IPS-NIHi7 (cell line): ENCODE data around the gene CNTFR.
"Not testable (repeated sequence)": the region's sequence is repeated elsewhere in the genome, so short reads cannot be mapped to it uniquely, and the experiment has no call there.

Source experiments
- DNase-seq: peaks from one replicate; pipeline ENCODE4 v3.0.0; 2012; ENCODE audit warnings: mixed read lengths; ENCODE audit errors: extremely low spot score

CNTFR gene

DNA sequence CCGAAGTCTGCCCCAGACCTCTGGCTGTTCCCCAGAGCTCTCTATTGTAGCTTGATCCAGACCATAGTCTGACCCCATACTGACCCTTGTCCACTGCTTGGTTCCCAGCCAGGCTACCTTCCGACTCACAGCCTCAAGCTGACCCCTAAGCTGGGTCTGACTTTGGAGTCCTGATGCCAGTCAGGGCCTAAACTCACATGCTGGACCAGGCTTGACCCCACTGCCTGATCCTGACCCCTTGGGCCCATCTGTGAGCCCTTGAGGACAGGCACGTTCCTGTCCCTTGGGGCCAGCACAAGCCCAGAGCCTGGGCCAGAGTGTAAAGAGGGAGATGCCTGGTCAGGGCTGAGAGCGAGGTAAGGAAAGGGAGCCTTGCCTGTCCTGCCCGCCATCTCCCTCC lies 34.0 kb downstream of the CNTFR start:
- DNase-seq: no peak

DNA sequence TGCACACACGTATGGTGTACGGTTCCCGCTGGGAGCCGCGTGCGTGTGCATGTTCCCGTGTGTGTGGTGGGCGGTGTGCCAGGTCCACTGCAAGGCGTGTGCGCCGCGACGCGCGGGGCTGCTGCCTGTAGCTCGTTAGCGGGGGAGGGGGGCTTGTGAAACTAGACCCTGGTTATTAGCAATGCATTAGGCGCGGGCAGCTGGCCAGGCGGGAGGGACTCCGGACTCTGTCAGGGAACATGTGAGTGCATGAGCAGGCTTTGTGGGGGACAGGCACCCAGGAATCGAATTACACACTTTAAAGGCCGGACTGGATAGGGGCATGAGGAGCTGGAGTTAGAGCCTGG lies 34.5 kb downstream of the CNTFR start:
- DNase-seq: no peak

DNA sequence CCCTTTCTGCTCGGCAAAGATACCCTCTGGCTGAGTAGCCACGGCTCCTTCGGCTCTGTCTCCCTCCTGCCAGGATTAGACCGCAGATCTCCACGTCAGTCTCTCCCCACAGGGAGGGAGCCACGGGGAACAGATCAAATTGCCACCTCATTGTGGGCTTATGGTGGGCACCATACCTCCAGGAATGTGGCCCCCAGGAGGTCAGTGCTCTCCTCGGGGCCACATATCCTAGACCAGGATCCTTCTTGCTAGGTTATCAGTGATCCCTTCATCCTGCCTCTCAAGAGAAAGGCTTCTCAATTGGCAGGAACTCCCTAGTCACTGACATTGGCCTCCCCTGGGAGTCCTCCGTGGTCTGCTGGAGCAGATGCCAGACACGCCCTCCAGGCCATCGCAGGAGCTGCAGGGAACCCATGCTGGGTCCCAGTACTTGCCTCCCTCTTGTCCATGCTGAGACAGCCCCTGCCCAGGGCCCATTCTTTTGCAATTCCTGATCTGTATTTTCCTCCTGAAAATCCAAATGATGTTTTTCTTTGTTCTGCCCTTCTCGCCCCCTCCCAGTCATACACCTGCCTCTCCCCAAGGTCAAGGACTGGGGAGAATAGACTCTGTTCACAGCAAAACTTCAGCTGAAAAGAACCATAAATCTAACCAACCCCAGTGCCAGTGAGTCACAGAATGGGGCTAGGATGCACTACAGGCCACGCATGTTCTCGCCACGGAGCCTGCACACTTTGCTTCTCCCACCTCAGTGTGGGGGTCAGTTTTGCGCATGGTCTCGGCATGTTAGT lies 35.1 kb downstream of the CNTFR start:
- DNase-seq: no peak

DNA sequence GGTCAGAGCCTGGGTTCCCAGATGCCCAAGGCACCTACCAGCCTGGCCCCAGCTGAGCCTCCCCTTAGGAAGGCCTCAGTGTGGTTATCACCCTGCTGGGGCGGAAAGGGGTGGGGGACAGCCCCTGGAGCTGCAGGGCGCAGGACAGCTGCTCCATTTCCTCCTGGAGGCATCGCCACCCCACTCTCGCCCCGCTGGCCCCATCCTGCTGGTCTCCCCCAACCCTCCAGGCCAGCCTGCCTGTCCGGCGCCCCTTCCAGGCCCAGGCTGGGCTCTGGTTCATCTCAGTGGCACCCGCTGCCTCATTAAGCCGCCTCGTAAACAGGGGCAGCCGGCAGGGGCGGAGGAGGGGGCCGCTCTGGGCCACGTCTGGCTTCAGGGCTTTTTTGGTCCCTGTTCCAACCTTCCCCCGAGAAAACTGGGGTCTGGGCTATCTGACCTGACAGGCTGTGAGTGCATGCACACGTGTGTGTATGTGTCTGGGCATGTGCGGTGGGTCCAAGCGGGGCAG lies 36.0 kb downstream of the CNTFR start:
- DNase-seq: no peak

DNA sequence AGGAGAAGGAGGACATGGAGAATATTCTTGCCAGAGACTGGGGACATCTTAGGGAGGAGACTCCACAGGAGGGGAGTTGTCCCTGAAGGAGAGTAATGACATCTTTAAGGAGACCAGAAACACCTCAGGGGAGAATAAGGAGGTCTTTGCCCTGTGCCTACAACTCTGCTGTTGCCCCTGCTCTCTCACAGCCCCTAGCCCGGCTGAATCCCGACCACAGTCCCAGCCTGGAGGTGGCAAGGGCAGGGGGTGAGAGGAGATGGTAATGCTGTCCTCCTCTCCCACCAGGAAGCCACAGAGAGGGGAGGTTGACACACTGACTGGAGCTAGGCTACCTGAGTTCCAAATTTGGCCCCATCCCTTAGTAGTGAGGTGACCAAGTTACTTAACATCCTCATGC lies 36.5 kb downstream of the CNTFR start:
- DNase-seq: no peak

DNA sequence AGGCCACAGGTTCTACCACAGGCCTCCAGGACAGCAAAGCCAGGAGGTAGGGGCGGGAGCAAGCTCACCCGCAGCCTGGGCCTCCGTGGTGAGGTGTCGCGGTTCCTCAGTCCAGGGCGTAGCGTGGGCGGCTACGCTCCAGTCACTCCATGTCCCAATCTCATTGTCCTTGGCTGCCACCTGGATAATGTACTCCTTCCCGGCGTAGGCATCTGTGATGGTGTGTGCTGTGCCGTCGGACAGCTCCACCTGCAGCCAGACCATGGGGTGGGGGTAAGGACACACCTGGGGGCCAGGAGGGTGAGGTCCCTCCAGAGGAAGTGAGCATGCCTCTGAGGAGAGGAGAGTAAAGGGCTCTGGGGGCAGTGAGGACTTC lies 36.9 kb downstream of the CNTFR start:
- DNase-seq: no peak

DNA sequence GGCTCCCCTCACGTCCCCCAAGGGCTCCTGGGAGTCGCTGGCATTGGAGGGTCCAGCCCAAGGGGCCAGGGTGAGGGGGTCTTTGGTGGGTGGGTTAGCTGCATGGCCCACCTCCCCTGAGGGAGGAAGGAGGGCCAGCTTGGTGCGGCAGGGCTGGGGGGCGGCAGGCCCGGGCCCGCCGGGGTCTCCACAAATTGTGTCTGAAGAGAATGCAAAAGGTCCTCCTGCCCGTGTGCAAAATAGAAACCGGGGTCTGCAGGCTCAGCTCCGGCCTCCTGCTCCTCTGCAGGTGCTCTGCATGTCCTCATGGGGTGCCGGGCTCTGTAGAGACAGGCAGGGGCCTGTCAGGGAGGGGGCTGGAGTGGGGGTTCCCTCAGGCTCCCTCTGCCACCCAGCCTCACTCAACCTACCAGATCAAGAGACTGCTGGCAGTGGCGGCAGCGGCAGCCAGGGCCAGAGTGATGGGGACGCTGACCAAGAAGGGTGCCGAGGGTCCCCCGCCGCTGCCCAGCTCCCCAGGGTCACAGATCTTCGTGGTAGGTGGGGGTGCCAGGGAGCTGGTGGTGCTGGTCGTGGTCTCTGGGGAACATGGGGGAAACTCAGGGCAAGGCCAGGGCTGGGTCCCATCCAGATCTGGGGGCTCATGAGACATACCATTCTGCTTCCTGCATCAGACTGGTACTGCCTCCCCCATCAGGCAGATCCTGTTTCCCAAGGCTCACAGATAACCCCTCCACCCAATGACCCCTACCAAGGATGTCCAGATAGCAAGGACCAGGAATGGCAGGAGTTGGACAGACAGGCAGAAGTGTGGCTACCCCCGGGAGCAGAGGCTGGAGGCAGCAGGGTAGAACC lies 37.5 kb downstream of the CNTFR start:
- DNase-seq: no peak

DNA sequence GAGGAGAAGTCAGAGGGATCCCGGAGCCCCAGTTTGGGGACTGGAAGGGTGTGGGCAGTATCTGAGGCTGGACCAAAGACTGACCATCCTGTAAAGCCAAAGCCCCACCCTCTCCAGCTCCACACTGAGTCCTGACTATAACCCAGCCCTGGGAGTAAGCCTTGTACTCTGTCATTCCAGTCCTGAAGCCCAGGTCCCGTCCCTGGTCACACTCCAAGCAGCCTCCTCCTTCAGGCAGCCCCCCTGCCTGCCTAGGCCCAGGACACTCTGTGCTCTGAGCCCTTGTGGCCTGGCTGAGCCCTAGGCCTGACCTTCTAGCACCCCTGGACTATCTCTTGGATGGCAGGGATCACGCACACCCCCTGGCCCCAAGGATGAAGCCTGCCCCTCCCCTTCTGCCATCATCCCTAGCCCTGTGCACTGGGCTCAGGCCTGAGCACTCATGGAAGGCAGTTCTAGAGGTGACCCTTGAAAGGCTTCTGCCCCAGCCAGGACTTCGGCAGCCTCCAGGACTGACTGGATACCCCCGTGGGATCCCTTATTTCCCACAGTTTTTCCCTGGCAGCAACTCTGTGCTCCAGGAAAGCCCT lies 38.7 kb downstream of the CNTFR start:
- no peak for DNase-seq

DNA sequence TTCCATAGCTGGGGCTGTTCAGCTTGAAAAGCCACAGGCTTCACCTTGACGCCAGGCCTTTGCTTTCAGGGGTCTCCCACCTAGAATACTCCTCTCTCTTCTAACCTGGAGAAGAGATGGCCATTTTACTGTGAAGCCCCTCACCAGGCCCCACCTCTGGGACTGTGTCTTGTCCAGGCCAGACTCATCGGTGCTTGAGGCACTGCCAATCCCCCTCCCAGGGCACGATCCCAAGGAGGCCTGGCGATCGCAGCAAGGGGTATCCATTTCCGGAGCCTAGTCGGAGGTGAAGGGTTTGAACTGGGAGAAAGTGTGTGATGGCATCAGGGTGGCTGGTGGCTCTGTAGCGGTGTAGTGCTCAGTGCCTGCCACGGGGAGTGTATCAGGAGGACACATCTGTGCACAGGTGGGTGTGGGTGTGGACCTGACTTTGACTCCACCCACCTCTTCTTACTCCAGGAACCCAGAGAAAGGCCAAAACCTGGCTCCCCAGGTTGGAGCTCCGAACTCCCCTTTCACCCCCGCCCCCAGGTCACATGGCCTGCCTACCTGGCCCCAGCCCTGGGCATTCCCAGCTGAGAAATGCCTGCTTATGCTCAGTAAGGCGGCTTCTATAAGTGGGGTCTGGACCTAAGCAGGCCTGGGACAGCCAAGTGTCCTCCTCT lies 39.4 kb downstream of the CNTFR start:
- DNase-seq: no peak

DNA sequence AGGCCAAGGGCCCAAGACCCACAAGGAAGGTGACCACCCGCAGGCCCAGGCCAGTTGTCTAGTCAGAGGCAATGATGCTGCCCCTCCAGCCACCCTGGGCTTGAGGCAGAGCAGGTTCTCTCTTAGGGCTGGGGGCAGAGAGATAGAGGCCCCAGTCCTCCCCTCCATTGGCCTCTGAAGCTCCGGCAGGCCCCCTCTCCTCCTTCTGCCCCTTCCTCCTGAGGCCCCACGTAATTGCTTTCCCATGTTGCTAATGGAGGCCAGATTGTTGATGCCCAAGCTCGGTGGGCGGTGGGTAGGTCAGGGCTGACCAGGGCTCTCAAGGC lies 40.2 kb downstream of the CNTFR start:
- no peak for DNase-seq

DNA sequence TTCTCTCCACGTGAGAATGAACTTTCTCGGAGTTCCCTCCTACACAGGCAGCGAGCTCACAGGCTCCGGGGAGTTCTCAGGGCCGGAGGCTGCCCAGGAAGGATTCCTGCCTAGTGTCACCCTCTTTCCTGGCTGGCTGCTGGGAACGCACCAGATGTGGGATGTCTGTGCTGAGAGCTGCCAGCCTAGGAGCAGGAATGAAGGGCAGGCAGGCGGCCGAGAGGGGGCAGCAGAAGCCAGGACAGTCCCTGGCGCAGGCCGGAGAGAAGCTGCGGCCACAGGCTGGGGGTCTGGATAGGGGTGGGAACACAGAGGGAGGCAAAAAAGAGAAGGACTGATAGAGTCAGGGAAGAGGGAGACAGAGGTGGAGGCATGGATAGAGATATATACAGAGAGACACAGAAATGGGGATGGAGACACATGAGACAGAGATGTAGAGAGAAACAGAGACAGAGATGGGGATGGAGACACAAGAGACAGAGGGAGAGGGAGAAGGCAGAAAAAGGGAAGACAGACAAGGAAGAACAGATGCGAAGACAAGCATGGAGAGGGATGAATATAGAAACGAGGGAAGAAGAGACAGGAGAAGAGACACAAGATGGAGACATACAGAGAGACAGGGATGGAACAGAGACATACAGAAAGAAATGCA lies 41.4 kb downstream of the CNTFR start:
- peak; percentile 90 for DNase-seq

DNA sequence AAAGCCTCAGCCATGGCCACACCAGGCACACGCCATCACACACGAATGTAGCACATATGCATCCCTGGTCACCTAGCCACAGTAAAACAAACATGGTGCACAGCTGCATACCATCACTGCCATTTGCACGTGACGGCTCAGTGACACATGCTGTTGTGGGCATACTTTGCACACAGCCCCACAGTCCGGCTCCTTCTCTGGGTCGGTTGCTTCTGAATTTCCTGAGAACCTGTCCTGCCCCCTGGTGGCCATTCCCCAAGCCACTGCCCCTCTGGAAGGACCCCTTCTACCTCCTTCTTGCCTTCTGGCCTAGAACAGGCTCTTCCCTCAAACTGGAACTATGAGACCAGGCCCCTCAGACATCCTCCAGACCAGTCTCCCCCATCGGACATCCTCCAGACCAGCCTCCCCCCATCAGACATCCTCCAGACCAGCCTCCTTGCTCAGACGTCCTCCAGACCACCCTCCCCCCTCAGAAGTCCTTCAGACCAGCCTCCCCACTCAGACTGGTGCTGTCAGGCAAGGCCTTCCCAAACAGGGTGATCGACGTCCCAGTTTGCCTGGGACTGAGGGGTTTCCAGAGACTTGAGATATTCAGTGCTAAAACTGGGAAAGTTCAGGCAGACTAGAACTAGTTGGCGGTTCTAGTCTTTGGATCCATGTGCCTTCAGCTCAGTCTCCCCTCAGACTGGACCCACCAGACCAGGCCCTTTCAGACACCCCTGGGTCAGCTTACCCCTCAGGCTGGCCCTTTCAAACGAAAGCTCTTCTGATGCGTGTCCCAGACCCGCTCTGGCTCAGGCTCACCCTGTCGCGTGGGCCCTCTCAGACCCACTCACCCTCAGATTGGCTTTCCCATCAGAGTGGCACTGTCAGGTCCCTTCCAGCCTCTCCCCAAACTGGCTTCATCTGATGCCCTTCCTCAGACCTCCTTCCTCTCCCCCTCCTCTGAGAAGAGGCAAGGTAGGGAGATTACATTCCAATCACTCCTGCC lies 42.4 kb downstream of the CNTFR start:
- peak; percentile 86 for DNase-seq

DNA sequence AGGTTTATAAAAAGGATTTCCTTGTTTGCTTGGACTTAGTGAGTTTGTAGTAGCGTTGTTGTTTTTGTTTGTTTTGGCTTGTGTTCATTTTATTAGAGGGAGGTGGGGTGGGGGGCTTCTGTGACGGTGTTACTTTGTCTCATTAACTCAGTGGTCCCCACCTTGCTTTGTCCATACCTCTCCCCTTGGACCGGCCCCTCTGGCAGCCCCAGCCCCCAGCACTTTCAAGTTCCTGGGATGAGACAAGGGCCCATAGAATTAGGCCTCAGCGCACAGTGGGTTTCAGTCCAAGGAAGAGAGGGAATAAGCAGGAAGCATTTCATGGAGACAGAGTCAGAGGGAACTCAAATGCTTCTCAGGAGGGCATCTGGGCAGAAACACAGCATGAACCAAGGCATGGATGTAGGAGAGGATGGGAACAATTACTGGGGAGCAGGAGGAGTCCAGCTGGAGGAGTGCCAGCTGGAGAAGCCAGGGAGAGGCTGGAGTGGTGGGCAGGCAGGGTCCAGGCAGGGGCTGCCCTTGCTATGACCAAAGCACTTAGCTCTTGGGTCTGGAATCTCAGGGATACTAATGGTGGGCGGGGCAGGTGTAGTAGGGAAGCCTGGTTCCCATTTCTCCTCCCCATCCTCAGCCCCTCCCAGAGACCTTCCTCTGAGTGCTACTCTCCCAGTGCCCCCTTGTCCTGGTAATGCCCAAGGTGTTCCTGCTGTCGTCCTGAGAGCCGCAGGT lies 43.3 kb downstream of the CNTFR start:
- DNase-seq: no peak

DNA sequence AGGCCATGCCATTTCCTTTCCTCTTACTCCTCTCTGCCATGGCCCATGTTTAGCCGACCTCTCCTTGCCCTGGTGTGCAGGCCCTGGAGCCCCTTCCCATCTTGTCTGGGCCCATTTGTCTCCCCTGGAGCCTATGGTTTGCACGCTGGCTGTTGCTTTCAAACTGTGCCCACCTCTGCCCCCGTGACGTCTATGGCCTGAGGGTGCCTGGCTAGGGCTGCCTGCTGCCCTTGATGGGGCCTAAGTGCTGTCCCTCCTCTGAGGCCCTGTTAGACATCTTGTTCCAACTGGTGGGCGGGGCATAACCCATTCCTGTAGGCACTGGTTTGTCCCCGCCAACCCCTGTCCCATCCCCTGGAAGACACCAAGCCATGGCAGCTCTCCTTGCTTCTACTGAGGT lies 44.0 kb downstream of the CNTFR start:
- no peak for DNase-seq

DNA sequence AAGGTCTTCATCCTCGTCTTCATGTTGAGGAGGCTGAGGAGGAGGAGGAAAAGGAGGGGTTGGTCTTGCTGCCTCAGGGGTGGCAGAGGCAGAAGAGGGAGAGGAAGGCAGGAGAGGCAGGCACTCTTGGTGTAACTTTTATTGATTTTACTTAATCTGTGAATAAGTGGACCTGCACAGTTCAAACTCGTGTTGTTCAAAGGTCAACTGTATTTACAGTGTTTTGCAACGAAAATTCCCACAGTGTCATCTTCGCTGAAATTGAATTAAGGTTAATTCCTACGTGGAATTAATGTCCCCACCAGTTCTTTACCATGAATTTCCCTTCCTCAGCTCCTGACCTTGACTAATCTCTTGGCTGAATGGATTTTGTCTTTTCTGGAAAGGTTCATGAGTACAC lies 45.5 kb downstream of the CNTFR start:
- no peak for DNase-seq

DNA sequence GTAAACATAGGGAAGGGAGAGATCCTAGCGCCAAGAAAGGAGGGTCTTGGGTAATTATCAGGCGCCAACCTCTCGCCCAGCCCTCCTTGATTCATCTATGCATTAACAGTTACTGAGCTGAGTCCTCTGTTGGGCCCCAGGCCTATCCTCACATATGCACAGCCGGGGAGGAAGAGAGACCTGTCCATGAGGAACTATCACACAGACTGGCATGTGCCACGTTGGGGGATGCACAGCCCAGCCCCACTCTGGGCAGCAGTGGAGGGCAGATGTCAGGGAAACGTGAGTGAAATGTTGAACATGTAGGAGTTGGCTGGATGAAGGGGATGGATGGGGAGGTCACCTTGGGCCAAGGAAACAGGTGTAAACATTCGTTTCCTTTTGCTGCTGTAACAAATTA lies 48.0 kb downstream of the CNTFR start:
- DNase-seq: no peak

DNA sequence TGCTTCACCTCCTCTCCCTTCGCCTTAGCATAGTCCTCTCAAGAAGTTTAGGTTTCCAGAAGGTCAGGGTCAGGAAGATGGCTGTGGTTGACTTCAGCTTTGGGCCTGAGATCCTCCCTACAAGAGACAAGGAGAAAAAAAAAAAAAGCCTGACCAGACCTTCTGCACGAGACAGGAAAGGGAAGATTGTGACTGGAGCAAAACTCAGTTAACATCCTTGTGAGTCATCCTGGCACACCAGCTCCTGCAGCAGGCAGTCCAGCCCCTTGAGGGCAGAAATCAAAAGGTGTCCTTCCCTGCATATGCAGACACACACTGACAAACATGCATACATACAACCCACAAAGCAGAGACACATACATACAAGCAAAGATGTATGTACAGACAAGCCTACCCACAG lies 48.7 kb downstream of the CNTFR start:
- no peak for DNase-seq

DNA sequence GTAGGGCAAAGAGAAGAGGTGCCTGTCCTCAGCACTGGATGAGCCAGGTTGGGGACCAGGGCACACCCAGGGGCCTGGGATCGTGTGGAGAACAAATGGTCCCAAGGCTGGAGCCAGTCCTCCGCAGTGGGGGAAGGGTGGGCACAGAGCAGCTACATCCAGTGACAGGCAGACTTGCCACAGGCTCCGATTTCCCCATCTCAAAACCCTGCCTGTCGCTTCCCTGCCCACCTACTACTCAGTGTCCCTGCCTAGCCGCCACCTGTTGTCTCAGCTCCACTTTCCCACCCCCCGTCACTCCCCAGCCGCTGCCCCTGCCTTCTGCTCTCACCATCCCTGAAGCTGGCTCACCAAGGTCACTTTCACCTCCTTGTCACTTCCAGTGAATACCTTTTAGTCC lies 52.8 kb downstream of the CNTFR start:
- no peak for DNase-seq

DNA sequence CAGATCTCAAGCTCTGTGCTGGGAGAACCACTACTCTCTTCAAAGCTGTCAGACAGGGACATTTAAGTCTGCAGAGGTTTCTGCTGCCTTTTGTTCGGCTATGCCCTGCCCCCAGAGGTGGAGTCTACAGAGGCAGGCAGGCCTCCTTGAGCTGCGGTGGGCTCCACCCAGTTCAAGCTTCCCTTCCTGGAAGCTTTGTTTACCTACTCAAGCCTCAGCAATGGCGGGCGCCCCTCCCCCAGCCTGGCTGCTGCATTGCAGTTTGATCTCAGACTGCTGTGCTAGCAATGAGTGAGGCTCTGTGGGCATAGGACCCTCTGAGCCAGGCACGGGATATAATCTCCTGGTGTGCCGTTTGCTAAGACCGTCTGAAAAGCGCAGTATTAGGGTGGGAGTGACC lies 57.5 kb downstream of the CNTFR start:
- not testable (repeated sequence) for DNase-seq

DNA sequence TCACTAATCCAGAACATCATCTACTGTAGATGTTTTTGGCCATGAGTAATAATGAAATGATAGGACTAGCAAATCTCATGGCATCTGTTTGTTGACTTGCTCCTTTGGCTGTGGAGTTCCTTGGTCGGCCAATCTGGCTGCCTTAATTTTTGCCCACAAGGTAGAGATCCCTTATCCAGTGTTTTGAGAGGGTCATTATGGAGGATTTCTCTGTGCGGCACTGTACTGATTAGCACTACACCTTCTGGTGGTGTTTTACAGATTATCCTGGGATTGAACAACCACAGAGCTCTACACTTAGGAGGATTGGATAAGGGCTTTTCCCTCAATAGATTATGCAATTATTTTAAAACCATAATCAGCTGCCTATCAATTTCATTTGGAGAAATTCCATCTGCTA lies 63.5 kb downstream of the CNTFR start:
- no peak for DNase-seq
